C1 segment of cervical spinal cord (tissue), 14 donors: ENCODE results near the gene GOLGA6L7.
"Not testable (repeated sequence)": the region's sequence is repeated elsewhere in the genome, so short reads cannot be mapped to it uniquely, and the experiment has no call there.

Experiments
- DNase-seq, 14 donors: peaks; one replicate each; lab custom pipeline; 2025; lab: John Stamatoyannopoulos, UW

Gene GOLGA6L7

GRCh38 chr15:28848521-28848920 lies at the start of gene GOLGA6L7:
TSS of gene GOLGA6L7 (minus strand) at chr15:28848644. CDS start at chr15:28848549, 95 bp downstream.
- DNase-seq, result not testable (repeated sequence)

GRCh38 chr15:28897861-28898585 lies 49.6 kb upstream of the GOLGA6L7 start:
- DNase-seq, result no peak

- no peak for DNase-seq
Measured at GRCh38 chr15:28896951-28897350, 48.5 kb upstream of the GOLGA6L7 start.

GRCh38 chr15:28895566-28895965 lies 47.1 kb upstream of the GOLGA6L7 start:
- DNase-seq, result no peak

GRCh38 chr15:28895146-28895545 lies 46.7 kb upstream of the GOLGA6L7 start:
- DNase-seq, result no peak

- no peak for DNase-seq
Measured at GRCh38 chr15:28894631-28895030, 46.2 kb upstream of the GOLGA6L7 start.

GRCh38 chr15:28892789-28893610 lies 44.6 kb upstream of the GOLGA6L7 start:
- DNase-seq, result peak in 2 of 14 donors; percentile 28 to 84

GRCh38 chr15:28891588-28891987 lies 43.1 kb upstream of the GOLGA6L7 start:
- DNase-seq, result no peak

GRCh38 chr15:28890711-28891495 lies 42.5 kb upstream of the GOLGA6L7 start:
- no peak for DNase-seq

- not testable (repeated sequence) for DNase-seq
Measured at GRCh38 chr15:28890291-28890690, 41.8 kb upstream of the GOLGA6L7 start.

- not testable (repeated sequence) for DNase-seq
Measured at GRCh38 chr15:28889871-28890270, 41.4 kb upstream of the GOLGA6L7 start.

GRCh38 chr15:28889346-28889745 lies 40.9 kb upstream of the GOLGA6L7 start:
- DNase-seq, result peak in 1 of 14 donors; percentile 80

GRCh38 chr15:28888900-28889299 lies 40.5 kb upstream of the GOLGA6L7 start:
- no peak for DNase-seq

- no peak for DNase-seq
Measured at GRCh38 chr15:28888302-28888894, 40.0 kb upstream of the GOLGA6L7 start.

GRCh38 chr15:28887339-28888174 lies 39.1 kb upstream of the GOLGA6L7 start:
- DNase-seq, result no peak

- DNase-seq, result no peak
Measured at GRCh38 chr15:28886431-28887338, 38.2 kb upstream of the GOLGA6L7 start.

- peak in 3 of 14 donors; percentile 22 to 67 (median 61) for DNase-seq
Measured at GRCh38 chr15:28885630-28886430, 37.4 kb upstream of the GOLGA6L7 start, which contains the start of gene APBA2. TSS of gene APBA2 (plus strand) at chr15:28885974. CDS start at chr15:29053885, 167,911 bp downstream.

- DNase-seq, result no peak
Measured at GRCh38 chr15:28885128-28885629, 36.7 kb upstream of the GOLGA6L7 start.
